Osteoblast (primary cell): ENCODE results near the gene MAPK8IP3. TPM values are rescaled to one million over a fixed set of nuclear protein-coding genes. Genes with fewer than 3 reads are reported as not detected.

ENCODE experiments used
- DNase-seq: peaks from one replicate; pipeline ENCODE4 v3.0.0; 2011; ENCODE audit warnings: low spot score, mixed read lengths; ENCODE audit not compliant: insufficient read length; ENCODE audit errors: missing footprints
- H2AFZ ChIP-seq: 2 replicates; pipeline ENCODE4 v1.6.0; 2011; ENCODE audit warnings: mild to moderate bottlenecking, low read length
- H3K27ac ChIP-seq: 2 replicates; pipeline ENCODE4 v1.5.1; 2011; ENCODE audit warnings: mild to moderate bottlenecking, low read depth, low read length, moderate library complexity
- H3K27me3 ChIP-seq: 2 replicates; pipeline ENCODE4 v1.6.0; 2012; ENCODE audit warnings: mild to moderate bottlenecking, control low read depth, inconsistent platforms, low read length, moderate library complexity; ENCODE audit not compliant: insufficient read depth
- H3K36me3 ChIP-seq: 2 replicates; pipeline ENCODE4 v1.5.1; 2011; ENCODE audit warnings: mild to moderate bottlenecking, low read length, control low read depth, moderate library complexity; ENCODE audit not compliant: insufficient read depth
- H3K4me1 ChIP-seq: 2 replicates; pipeline ENCODE4 v1.5.1; 2011; ENCODE audit warnings: mild to moderate bottlenecking, low read length, control low read depth, moderate library complexity; ENCODE audit not compliant: insufficient read depth
- H3K4me2 ChIP-seq: 2 replicates; pipeline ENCODE4 v1.6.0; 2011; ENCODE audit warnings: mild to moderate bottlenecking, low read length; ENCODE audit not compliant: insufficient read depth
- H3K4me3 ChIP-seq: fragments of 200-600 bp; sonication (generic); 3 replicates; pipeline ENCODE4 v1.5.1; 2012; ENCODE audit warnings: mild to moderate bottlenecking, low read length, inconsistent platforms; ENCODE audit not compliant: insufficient read depth
- H3K79me2 ChIP-seq: 2 replicates; pipeline ENCODE4 v1.6.0; 2012; ENCODE audit warnings: mild to moderate bottlenecking, low read length, control low read depth, inconsistent platforms; ENCODE audit not compliant: insufficient read depth
- H3K9me3 ChIP-seq: 2 replicates; pipeline ENCODE4 v1.5.1; 2011; ENCODE audit warnings: low read depth, low read length, control low read depth
- H4K20me1 ChIP-seq: 2 replicates; pipeline ENCODE4 v1.6.0; 2012; ENCODE audit warnings: mild to moderate bottlenecking, low read length, control low read depth; ENCODE audit not compliant: insufficient read depth
- CTCF ChIP-seq: IDR thresholded peaks from 2 replicates; pipeline ENCODE4 v1.5.1; 2011; ENCODE audit warnings: mild to moderate bottlenecking, low read depth, low read length, moderate library complexity; ENCODE audit errors: extremely low read depth
- total RNA-seq: library from RNA; depleted of rRNA; stranded (reverse); fragments of >200 nt; gene quantifications from 2 replicates; pipeline ENCODE4 v1.2.3, GENCODE V29; 2012

The MAPK8IP3 gene
- total RNA-seq, 1 donor, result 64.1 TPM

- Histone ChIP-seq H3K27me3 (no peaks in the 10 kb centered on the region), H3K4me2 (no peak overlapping the region), H3K36me3 (peaks cover 47% of the 10 kb centered on the region), H3K27ac (no peak overlapping the region), H3K4me1 (peaks cover 6% of the 10 kb centered on the region), H4K20me1 (peaks cover 16% of the 10 kb centered on the region), H3K9me3 (no peaks in the 10 kb centered on the region), H2AFZ (no peak overlapping the region), H3K4me3 (no peak overlapping the region), H3K79me2 (peaks cover under 1% of the 10 kb centered on the region)
- TF ChIP-seq CTCF, result no peak
- no peak for DNase-seq
Measured at GRCh38 chr16:1766701-1767100, 60.7 kb downstream of the MAPK8IP3 start.

GRCh38 chr16:1767116-1767994, 61.4 kb downstream of the MAPK8IP3 start:
- no peak overlapping the region for H3K4me3 ChIP-seq
- peaks cover 21% of the 10 kb centered on the region for H4K20me1 ChIP-seq
- no peak overlapping the region for H2AFZ ChIP-seq
- H3K27ac ChIP-seq, result no peak overlapping the region
- no peaks in the 10 kb centered on the region for H3K27me3 ChIP-seq
- DNase-seq, result no peak
- no peak for TF ChIP-seq CTCF
- H3K9me3 ChIP-seq, result no peaks in the 10 kb centered on the region
- peaks cover 7% of the 10 kb centered on the region for H3K79me2 ChIP-seq
- H3K4me1 ChIP-seq, result peaks cover 13% of the 10 kb centered on the region
- peaks cover 43% of the 10 kb centered on the region for H3K36me3 ChIP-seq
- H3K4me2 ChIP-seq, result no peak overlapping the region

- no peak for TF ChIP-seq CTCF
- no peak overlapping the region for H3K4me2 ChIP-seq
- peaks cover 15% of the 10 kb centered on the region for H3K4me1 ChIP-seq
- no peak overlapping the region for H3K4me3 ChIP-seq
- no peak for DNase-seq
- no peak overlapping the region for H2AFZ ChIP-seq
- no peak overlapping the region for H3K27ac ChIP-seq
- H3K36me3 ChIP-seq, result peaks cover 36% of the 10 kb centered on the region
- H3K9me3 ChIP-seq, result no peaks in the 10 kb centered on the region
- H4K20me1 ChIP-seq, result peaks cover 17% of the 10 kb centered on the region
- H3K27me3 ChIP-seq, result no peaks in the 10 kb centered on the region
- H3K79me2 ChIP-seq, result peaks cover 13% of the 10 kb centered on the region
Measured at GRCh38 chr16:1768061-1768766, 62.2 kb downstream of the MAPK8IP3 start.

GRCh38 chr16:1768767-1769401, 62.9 kb downstream of the MAPK8IP3 start:
- Histone ChIP-seq H3K4me3 (no peak overlapping the region), H3K27ac (no peak overlapping the region), H2AFZ (no peak overlapping the region), H4K20me1 (peaks cover 17% of the 10 kb centered on the region), H3K4me1 (peaks cover 17% of the 10 kb centered on the region), H3K4me2 (no peak overlapping the region), H3K79me2 (peaks cover 17% of the 10 kb centered on the region), H3K27me3 (no peaks in the 10 kb centered on the region), H3K9me3 (no peaks in the 10 kb centered on the region), H3K36me3 (peaks cover 34% of the 10 kb centered on the region)
- DNase-seq, result no peak
- no peak for TF ChIP-seq CTCF
